EL (cell line): ENCODE measurements around the gene HCAR2.
"Not testable (repeated sequence)": the region's sequence is repeated elsewhere in the genome, so short reads cannot be mapped to it uniquely, and the experiment has no call there.

Experiments used
- DNase-seq: peaks from one replicate; pipeline ENCODE4 v3.0.0-alpha.2; 2016

HCAR2 gene

GRCh38 chr12:122715211-122715610 lies 12.1 kb upstream of the HCAR2 start:
- not testable (repeated sequence) for DNase-seq

GRCh38 chr12:122713491-122714188 lies 10.5 kb upstream of the HCAR2 start:
- not testable (repeated sequence) for DNase-seq

GRCh38 chr12:122711266-122711665 lies 8.1 kb upstream of the HCAR2 start:
- not testable (repeated sequence) for DNase-seq

- not testable (repeated sequence) for DNase-seq
These were observed 7.2 kb upstream of the HCAR2 start for GRCh38 chr12:122710341-122710740.

GRCh38 chr12:122709287-122709686 lies 6.1 kb upstream of the HCAR2 start:
- DNase-seq: not testable (repeated sequence)

GRCh38 chr12:122703841-122704240 lies 684 bp upstream of the HCAR2 start:
- not testable (repeated sequence) for DNase-seq

- DNase-seq: not testable (repeated sequence)
These were observed 1.7 kb downstream of the HCAR2 start for GRCh38 chr12:122701481-122701880.

GRCh38 chr12:122700038-122700710 lies 3.0 kb downstream of the HCAR2 start:
- DNase-seq: not testable (repeated sequence)

GRCh38 chr12:122696922-122697321 lies 6.2 kb downstream of the HCAR2 start:
- not testable (repeated sequence) for DNase-seq

GRCh38 chr12:122691566-122691965 lies 11.6 kb downstream of the HCAR2 start:
- no peak for DNase-seq

- no peak for DNase-seq
These were observed 14.9 kb downstream of the HCAR2 start for GRCh38 chr12:122688291-122688690.

- no peak for DNase-seq
These were observed 16.1 kb downstream of the HCAR2 start for GRCh38 chr12:122687086-122687485.

- no peak for DNase-seq
These were observed 16.6 kb downstream of the HCAR2 start for GRCh38 chr12:122686538-122686937.

- no peak for DNase-seq
These were observed 18.8 kb downstream of the HCAR2 start for GRCh38 chr12:122684297-122684813.

GRCh38 chr12:122681814-122682213 lies 21.3 kb downstream of the HCAR2 start:
- peak; percentile 27 for DNase-seq

GRCh38 chr12:122680989-122681388 lies 22.2 kb downstream of the HCAR2 start:
- not testable (repeated sequence) for DNase-seq

- DNase-seq: not testable (repeated sequence)
These were observed 26.4 kb downstream of the HCAR2 start for GRCh38 chr12:122676781-122677180.

- DNase-seq: not testable (repeated sequence)
These were observed 27.1 kb downstream of the HCAR2 start for GRCh38 chr12:122676015-122676414.

GRCh38 chr12:122672515-122672914 lies 30.6 kb downstream of the HCAR2 start:
- DNase-seq: no peak

- DNase-seq: peak; percentile 70
These were observed 33.6 kb downstream of the HCAR2 start for GRCh38 chr12:122669397-122670070.

GRCh38 chr12:122668268-122668667 lies 34.9 kb downstream of the HCAR2 start:
- DNase-seq: no peak

GRCh38 chr12:122665759-122666158 lies 37.4 kb downstream of the HCAR2 start:
- DNase-seq: no peak

GRCh38 chr12:122665349-122665748 lies 37.8 kb downstream of the HCAR2 start:
- DNase-seq: no peak

GRCh38 chr12:122661938-122662337 lies 41.2 kb downstream of the HCAR2 start:
- DNase-seq: no peak
